H1 (cell line): ENCODE measurements around the gene FRMPD2.

Source experiments
- GABPA ChIP-seq: IDR thresholded peaks from 2 replicates; pipeline ENCODE4 v1.6.1; 2011; ENCODE audit warnings: mild to moderate bottlenecking, low read length, moderate library complexity, borderline replicate concordance; ENCODE audit not compliant: insufficient read depth
- JUND ChIP-seq: IDR thresholded peaks from 2 replicates; pipeline ENCODE4 v1.6.1; 2011; ENCODE audit warnings: mild to moderate bottlenecking, improper control_type of control experiment, low read length
- POLR2AphosphoS5 ChIP-seq: IDR thresholded peaks from 2 replicates; pipeline ENCODE4 v1.6.1; 2011; ENCODE audit warnings: low read depth, low read length
- TF ChIP-seq, protein P1 (sequence below), 3 experiments: IDR thresholded peaks; 1 replicate in 2 of 3; 2 replicates in 1 of 3; pipeline versions ENCODE4 v1.5.1 to v1.6.1; 2011; ENCODE audit warnings: low read length in 3 of 3, mild to moderate bottlenecking in 3 of 3, inconsistent platforms in 2 of 3, low read depth in 1 of 3, moderate library complexity in 1 of 3; ENCODE audit not compliant: insufficient read depth in 1 of 3; ENCODE audit errors: control extremely low read depth in 1 of 3

GRCh38 chr10:48272682-48273081 lies 1.8 kb downstream of the FRMPD2 start:
- no peak for TF ChIP-seq POLR2AphosphoS5
- no peak for TF ChIP-seq GABPA
- no peak for TF ChIP-seq JUND
- TF ChIP-seq, protein P1, sequence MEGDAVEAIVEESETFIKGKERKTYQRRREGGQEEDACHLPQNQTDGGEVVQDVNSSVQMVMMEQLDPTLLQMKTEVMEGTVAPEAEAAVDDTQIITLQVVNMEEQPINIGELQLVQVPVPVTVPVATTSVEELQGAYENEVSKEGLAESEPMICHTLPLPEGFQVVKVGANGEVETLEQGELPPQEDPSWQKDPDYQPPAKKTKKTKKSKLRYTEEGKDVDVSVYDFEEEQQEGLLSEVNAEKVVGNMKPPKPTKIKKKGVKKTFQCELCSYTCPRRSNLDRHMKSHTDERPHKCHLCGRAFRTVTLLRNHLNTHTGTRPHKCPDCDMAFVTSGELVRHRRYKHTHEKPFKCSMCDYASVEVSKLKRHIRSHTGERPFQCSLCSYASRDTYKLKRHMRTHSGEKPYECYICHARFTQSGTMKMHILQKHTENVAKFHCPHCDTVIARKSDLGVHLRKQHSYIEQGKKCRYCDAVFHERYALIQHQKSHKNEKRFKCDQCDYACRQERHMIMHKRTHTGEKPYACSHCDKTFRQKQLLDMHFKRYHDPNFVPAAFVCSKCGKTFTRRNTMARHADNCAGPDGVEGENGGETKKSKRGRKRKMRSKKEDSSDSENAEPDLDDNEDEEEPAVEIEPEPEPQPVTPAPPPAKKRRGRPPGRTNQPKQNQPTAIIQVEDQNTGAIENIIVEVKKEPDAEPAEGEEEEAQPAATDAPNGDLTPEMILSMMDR (IDR thresholded peaks at IDR 0.05; ENCODE audit: control extremely low read depth in 1 of 3, insufficient read depth in 1 of 3, low read depth in 1 of 3, low read length in 3 of 3): no peak
